Psoas muscle (tissue), 8 donors: Measurements from ENCODE around the gene SLAMF9. TPM values are rescaled to one million over a fixed set of nuclear protein-coding genes. Genes with fewer than 3 reads are reported as not detected.

Experiments
- ATAC-seq, 4 donors: fragments of 200-7000 bp; cut with Tn5 transposase; one replicate each; pipeline ENCODE4 v1.9.1; 2020; ENCODE audit warnings: moderate library complexity in 3 of 4, mild to moderate bottlenecking in 2 of 4
- DNase-seq, 2 donors: peaks; one replicate each; pipeline ENCODE4 v3.0.0-alpha.2; 2020
- H3K27ac ChIP-seq: fragments of 200-600 bp; one replicate; pipeline ENCODE4 v1.8.0; 2022
- H3K27me3 ChIP-seq, 3 donors: fragments of 200-600 bp in 1 of 3; one replicate each; pipeline versions ENCODE4 v1.6.1 to v1.8.0; 2013 to 2022; ENCODE audit warnings: low read length in 2 of 3, mild to moderate bottlenecking in 2 of 3, moderate library complexity in 1 of 3; ENCODE audit not compliant: insufficient read depth in 3 of 3
- H3K36me3 ChIP-seq, 2 donors: fragments of 200-600 bp in 1 of 2; one replicate each; pipeline versions ENCODE4 v1.6.1 to v1.8.0; 2013 to 2022; ENCODE audit warnings: low read depth in 1 of 2, mild to moderate bottlenecking in 1 of 2, moderate library complexity in 1 of 2; ENCODE audit not compliant: insufficient read depth in 1 of 2
- H3K4me1 ChIP-seq: fragments of 200-600 bp; one replicate; pipeline ENCODE4 v1.8.0; 2022
- H3K4me3 ChIP-seq: fragments of 200-600 bp; one replicate; pipeline ENCODE4 v1.8.0; 2022; ENCODE audit warnings: mild to moderate bottlenecking
- H3K9me3 ChIP-seq: fragments of 200-600 bp; one replicate; pipeline ENCODE4 v1.8.0; 2022
- WGBS, 3 donors: extraction: QIAGEN DNeasy Blood & Tissue Kit; methylation state at CpG; one replicate each; pipeline versions ENCODE4 v1.1.6 to v1.1.7; 2013; 5-methylcytosine and 5-hydroxymethylcytosine counted together
- intact Hi-C, 2 donors: fragments of 100-400 bp; cut with DNase I; formaldehyde crosslinking; loops; one replicate each; pipeline versions ENCODE4 v1.11.0 to v1.14.2; 2022
- polyA plus RNA-seq, 3 donors: library from polyadenylated mRNA; stranded (reverse); fragments of 200-250 nt; gene quantifications; one replicate each; pipeline ENCODE4 v1.2.3, GENCODE V29; 2013
- total RNA-seq, 4 donors: library from RNA; stranded (reverse); fragmentation: NEBNext Ultra II Directional in 2 of 4; extraction: Animal tissue kit (Norgen Biotek cat#: 25700) in 2 of 4; gene quantifications; one replicate each; pipeline versions ENCODE4 v1.2.1 to v1.2.4, GENCODE V29; 2021 to 2023
- TF ChIP-seq, protein P1 (sequence below): fragments of 200-600 bp; IDR thresholded peaks from one replicate; pipeline ENCODE4 v1.8.0; 2022; ENCODE audit warnings: antibody characterized with exemption
- donor health status: healthy with polysubstance abuse.
- donor health status: DM: no; HTN: no; CAD: no; lungs with moderate emphysema.
- donor health status: Bipolar disorder and iron deficiency.
- donor health status: healthy.
- donor health status: DM: yes; HTN: yes; CAD: no.
- donor health status: DM: no; HTN: no; CAD: no.
- donor health status: DM: no; HTN: no; CAD: no.
- donor health status: DM: yes; HTN: yes; CAD: no.

The SLAMF9 gene
- total and polyA plus RNA-seq, 7 donors = not detected

DNA sequence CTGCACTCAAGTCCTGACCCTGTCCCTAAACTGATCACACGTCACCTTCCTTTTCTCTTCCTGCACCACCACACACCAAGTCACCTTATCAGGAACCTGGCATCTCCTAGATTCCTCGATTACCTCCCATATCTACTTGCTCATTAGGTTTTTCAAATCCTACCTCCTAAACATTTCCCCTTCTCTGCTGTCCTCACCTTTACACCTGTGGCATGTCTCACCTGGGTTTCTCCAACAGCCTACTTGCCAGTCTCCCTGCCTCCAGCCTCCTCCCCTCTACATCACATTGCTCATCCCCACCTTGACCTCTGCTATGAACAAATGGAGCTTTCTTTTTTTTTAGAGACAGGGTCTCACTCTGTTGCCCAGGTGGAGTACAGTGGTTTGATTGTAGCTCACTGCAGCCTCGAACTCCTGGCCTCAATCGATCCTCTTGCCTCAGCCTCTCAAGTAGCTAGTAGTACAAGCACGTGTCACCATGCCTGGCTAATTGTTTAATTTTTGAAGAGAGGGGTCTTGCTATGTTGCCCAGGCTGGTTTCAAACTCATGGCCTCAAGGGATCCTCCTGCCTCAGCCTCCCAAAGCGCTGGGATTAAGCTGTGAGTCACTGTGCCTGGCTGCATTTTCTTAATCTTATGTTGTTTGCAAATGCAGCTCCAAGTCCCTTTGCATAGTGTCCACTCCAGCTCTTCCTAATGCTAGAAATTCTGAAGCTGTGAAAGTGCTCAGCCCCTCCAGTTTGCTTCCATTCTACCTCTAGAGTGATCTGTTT lies 14.9 kb downstream of the SLAMF9 start:
- H3K9me3 ChIP-seq = no peaks in the 10 kb centered on the region
- no peak for DNase-seq
- H3K36me3 ChIP-seq = no peaks in the 10 kb centered on the region
- no peak overlapping the region for H3K4me3 ChIP-seq
- no peak overlapping the region for H3K27ac ChIP-seq
- intact Hi-C loops = no loop called here
- WGBS, 3 donors = 91 to 95% (median 92%) methylated on average over 6 of the region's 6 CpGs
- no peak for ATAC-seq
- TF ChIP-seq, protein P1, sequence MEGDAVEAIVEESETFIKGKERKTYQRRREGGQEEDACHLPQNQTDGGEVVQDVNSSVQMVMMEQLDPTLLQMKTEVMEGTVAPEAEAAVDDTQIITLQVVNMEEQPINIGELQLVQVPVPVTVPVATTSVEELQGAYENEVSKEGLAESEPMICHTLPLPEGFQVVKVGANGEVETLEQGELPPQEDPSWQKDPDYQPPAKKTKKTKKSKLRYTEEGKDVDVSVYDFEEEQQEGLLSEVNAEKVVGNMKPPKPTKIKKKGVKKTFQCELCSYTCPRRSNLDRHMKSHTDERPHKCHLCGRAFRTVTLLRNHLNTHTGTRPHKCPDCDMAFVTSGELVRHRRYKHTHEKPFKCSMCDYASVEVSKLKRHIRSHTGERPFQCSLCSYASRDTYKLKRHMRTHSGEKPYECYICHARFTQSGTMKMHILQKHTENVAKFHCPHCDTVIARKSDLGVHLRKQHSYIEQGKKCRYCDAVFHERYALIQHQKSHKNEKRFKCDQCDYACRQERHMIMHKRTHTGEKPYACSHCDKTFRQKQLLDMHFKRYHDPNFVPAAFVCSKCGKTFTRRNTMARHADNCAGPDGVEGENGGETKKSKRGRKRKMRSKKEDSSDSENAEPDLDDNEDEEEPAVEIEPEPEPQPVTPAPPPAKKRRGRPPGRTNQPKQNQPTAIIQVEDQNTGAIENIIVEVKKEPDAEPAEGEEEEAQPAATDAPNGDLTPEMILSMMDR = no peak
- peaks cover 0 to 27% (median 5%) of the 10 kb centered on the region in 3 donors for H3K27me3 ChIP-seq
- no peaks in the 10 kb centered on the region for H3K4me1 ChIP-seq

DNA sequence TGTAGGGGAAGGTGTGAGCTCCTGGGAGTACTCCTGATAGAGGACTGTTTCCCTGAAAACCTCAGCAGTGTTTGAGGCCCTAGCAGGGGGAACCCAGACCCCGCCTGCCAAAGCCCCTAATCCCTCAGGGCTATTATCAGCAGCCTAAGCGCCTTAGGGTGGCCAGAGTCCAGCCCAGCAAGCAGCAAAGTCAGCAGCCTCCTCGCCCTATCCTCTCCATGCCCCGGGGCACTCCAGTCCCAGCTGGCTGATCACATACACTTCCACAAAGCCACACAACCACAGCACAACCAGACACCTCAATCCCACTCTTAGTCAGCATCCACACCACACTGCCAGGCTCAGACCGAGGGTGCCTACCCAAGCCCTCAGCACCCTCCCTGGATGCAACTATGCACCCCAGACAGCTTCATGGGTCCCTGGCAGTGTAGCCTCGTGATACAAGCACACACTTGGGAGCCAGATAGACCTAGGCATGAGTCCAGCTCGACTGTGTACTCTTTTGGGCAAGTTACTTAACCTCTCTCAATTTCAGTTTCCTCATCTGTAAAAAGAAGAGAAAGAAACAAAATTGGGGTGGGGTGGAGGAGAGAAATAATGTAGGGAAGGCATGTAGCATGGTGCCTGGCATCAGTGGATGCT lies 15.7 kb downstream of the SLAMF9 start:
- Histone ChIP-seq H3K4me3 (no peak overlapping the region), H3K4me1 (no peaks in the 10 kb centered on the region), H3K27me3 (peaks cover 0 to 20% (median 4%) of the 10 kb centered on the region in 3 donors), H3K36me3 (no peaks in the 10 kb centered on the region), H3K9me3 (no peaks in the 10 kb centered on the region), H3K27ac (no peak overlapping the region)
- intact Hi-C loops = no loop called here
- WGBS, 3 donors = 66 to 77% (median 66%) methylated on average over 7 of the region's 7 CpGs
- TF ChIP-seq, protein P1 = no peak
- DNase-seq (no peak), ATAC-seq (no peak)

DNA sequence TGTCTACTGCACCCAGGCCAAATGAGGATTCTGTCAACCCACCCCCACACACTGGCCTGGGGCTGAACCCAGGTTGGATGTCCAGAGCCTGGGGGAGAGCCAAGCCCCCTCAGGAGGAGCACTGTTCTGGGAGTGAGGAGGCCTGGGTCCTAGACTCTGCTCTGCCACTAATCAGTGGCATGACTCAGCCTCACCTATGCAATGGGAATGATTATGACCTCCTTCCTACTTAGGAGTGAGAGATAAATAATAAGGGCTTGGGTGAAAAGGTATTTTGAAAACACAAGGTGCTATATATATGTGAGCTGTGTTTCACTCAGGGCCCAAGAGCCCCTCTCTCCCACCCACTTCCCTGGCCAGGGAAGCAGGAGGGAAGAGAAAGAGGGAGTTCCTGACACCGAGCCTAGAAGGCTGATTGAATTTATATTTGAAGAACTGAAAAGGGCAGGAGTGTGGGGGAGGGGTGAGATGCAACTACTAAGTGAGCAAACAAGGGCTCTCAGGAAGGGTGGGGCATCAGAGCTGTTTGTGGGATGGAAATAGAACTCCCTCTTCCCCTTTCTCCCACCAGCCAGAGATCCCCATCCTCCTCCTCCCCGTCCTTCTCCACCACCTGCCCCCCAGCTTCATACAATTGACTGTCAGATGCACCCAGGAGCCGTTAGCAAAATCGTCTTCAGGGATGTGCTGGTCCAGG lies 16.8 kb downstream of the SLAMF9 start:
- Histone ChIP-seq H3K27me3 (peaks cover 0 to 11% (median 4%) of the 10 kb centered on the region in 3 donors), H3K27ac (no peak overlapping the region), H3K9me3 (no peaks in the 10 kb centered on the region), H3K36me3 (no peaks in the 10 kb centered on the region), H3K4me1 (no peaks in the 10 kb centered on the region), H3K4me3 (no peak overlapping the region)
- no peak for DNase-seq
- TF ChIP-seq, protein P1 = no peak
- intact Hi-C loops = loop anchor here in 1 of 2 donors (2.0 kb wide), 1 partner anchor 70 kb away; no protein-coding TSS in a partner anchor
- WGBS, 3 donors = 36 to 60% (median 49%) methylated on average over 3 to 4 of the region's 4 CpGs
- peak in 1 of 4 donors; percentile 17 for ATAC-seq

DNA sequence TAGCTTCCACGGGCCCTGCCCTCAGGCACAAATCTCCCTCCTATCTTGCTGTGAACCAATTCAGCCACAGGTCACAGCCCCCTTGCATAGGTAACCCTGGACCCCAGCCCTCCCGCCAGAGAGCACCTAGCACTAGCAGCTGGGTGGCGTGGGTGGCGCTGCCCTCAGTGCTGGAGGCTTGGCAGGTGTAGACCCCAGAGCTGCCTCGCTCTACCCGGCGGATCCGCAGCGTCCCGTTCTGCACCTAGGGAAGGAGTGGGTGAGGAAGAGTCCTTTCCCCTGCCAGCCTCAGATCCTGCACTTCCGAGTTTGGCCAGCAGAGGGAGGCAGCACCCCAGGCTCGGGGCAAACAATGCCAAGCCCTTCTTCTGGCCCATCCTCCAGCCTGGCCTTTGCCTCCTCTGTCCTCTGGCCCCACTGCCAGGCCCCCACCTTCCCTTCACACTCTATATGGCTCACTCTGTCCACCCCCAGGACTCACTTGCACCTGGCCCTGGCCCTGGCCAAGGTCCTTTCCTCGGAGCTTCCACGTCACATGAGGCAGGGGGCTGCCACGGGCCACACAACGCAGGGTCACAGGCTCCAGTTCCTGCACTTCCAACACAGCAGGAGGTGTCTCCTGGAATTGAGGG lies 17.6 kb downstream of the SLAMF9 start:
- DNase-seq (peak; percentile 66 to 77), ATAC-seq (peak; percentile 61 to 88 (median 78))
- TF ChIP-seq, protein P1 = peak; percentile 99
- peaks cover 0 to 5% (median 2%) of the 10 kb centered on the region in 3 donors for H3K27me3 ChIP-seq
- no peaks in the 10 kb centered on the region for H3K36me3 ChIP-seq
- no peaks in the 10 kb centered on the region for H3K4me1 ChIP-seq
- intact Hi-C loops = loop anchor here (1.0 to 2.0 kb wide), 2 partner anchors 70 to 72 kb away; no protein-coding TSS in a partner anchor
- H3K27ac ChIP-seq = no peak overlapping the region
- H3K9me3 ChIP-seq = no peaks in the 10 kb centered on the region
- 32 to 44% (median 34%) methylated on average over 12 to 16 of the region's 16 CpGs for WGBS, 3 donors
- H3K4me3 ChIP-seq = no peak overlapping the region
